ENCODE results near the gene VNN1. TPM values are rescaled to one million over a fixed set of nuclear protein-coding genes. Genes with fewer than 3 reads are reported as not detected.

Gene VNN1
- total and polyA plus RNA-seq, 7 donors, result 0.06 to 0.62 (median 0.32) TPM

GRCh38 chr6:132734694-132735236 lies 20.9 kb upstream of the VNN1 start:
- Histone ChIP-seq H3K27me3 (ENCODE audit: insufficient read depth in 3 of 3, low read length in 2 of 3) (no peaks in the 10 kb centered on the region), H3K9me3 (no peaks in the 10 kb centered on the region), H3K36me3 (ENCODE audit: insufficient read depth in 1 of 2, low read depth in 1 of 2) (no peaks in the 10 kb centered on the region), H3K4me3 (no peak overlapping the region), H3K4me1 (no peaks in the 10 kb centered on the region), H3K27ac (no peak overlapping the region)
- ATAC-seq (peak in 1 of 4 donors; percentile 38), DNase-seq (no peak)
- intact Hi-C loops (cut with DNase I), result no loop called here
- WGBS, 3 donors, result 8 to 34% (median 22%) methylated on average over 3 of the region's 3 CpGs
- TF ChIP-seq CTCF (IDR thresholded peaks at IDR 0.05), result no peak

- no peak for TF ChIP-seq CTCF (IDR thresholded peaks at IDR 0.05)
- H3K27me3 ChIP-seq (ENCODE audit: insufficient read depth in 3 of 3, low read length in 2 of 3), result no peaks in the 10 kb centered on the region
- H3K27ac ChIP-seq, result no peak overlapping the region
- DNase-seq, result no peak
- intact Hi-C loops (cut with DNase I), result no loop called here
- no peaks in the 10 kb centered on the region for H3K36me3 ChIP-seq (ENCODE audit: insufficient read depth in 1 of 2, low read depth in 1 of 2)
- no peaks in the 10 kb centered on the region for H3K4me1 ChIP-seq
- 78 to 95% (median 94%) methylated on average over 1 of the region's 1 CpG for WGBS, 3 donors
- H3K9me3 ChIP-seq, result no peaks in the 10 kb centered on the region
- no peak overlapping the region for H3K4me3 ChIP-seq
- ATAC-seq, result no peak
These were observed 20.0 kb upstream of the VNN1 start for GRCh38 chr6:132733814-132734213.

- Histone ChIP-seq H3K9me3 (no peaks in the 10 kb centered on the region), H3K27me3 (ENCODE audit: insufficient read depth in 3 of 3, low read length in 2 of 3) (no peaks in the 10 kb centered on the region), H3K27ac (no peak overlapping the region), H3K4me3 (no peak overlapping the region), H3K36me3 (ENCODE audit: insufficient read depth in 1 of 2, low read depth in 1 of 2) (no peaks in the 10 kb centered on the region), H3K4me1 (no peaks in the 10 kb centered on the region)
- DNase-seq (no peak), ATAC-seq (no peak)
- no peak for TF ChIP-seq CTCF (IDR thresholded peaks at IDR 0.05)
- intact Hi-C loops (cut with DNase I), result no loop called here
- 79 to 86% (median 84%) methylated on average over 2 of the region's 2 CpGs for whole genome bisulfite sequencing, 3 donors
These were observed 19.4 kb upstream of the VNN1 start for GRCh38 chr6:132733283-132733682.

GRCh38 chr6:132731086-132731485 lies 17.2 kb upstream of the VNN1 start:
- 74 to 85% (median 84%) methylated on average over 2 of the region's 2 CpGs for WGBS, 3 donors

More at GRCh38 chr6:132731086-132731485, 17.2 kb upstream of the VNN1 start:
- no peak for DNase-seq
- no peak for ATAC-seq
- Histone ChIP-seq H3K27me3 (ENCODE audit: insufficient read depth in 3 of 3, low read length in 2 of 3) (no peaks in the 10 kb centered on the region), H3K27ac (no peak overlapping the region), H3K9me3 (no peaks in the 10 kb centered on the region), H3K4me3 (no peak overlapping the region), H3K4me1 (no peaks in the 10 kb centered on the region), H3K36me3 (ENCODE audit: insufficient read depth in 1 of 2, low read depth in 1 of 2) (no peaks in the 10 kb centered on the region)
- intact Hi-C loops (cut with DNase I), result no loop called here
- TF ChIP-seq CTCF (IDR thresholded peaks at IDR 0.05), result no peak
